ENCODE results near the gene C17orf100. TPM values are rescaled to one million over a fixed set of nuclear protein-coding genes. Genes with fewer than 3 reads are reported as not detected.
A peak's percentile ranks its signal among the peaks of the same experiment; 100 is the strongest.

C17orf100 gene
- total RNA-seq, 1 donor from 2014 or later: 0.46 TPM

DNA sequence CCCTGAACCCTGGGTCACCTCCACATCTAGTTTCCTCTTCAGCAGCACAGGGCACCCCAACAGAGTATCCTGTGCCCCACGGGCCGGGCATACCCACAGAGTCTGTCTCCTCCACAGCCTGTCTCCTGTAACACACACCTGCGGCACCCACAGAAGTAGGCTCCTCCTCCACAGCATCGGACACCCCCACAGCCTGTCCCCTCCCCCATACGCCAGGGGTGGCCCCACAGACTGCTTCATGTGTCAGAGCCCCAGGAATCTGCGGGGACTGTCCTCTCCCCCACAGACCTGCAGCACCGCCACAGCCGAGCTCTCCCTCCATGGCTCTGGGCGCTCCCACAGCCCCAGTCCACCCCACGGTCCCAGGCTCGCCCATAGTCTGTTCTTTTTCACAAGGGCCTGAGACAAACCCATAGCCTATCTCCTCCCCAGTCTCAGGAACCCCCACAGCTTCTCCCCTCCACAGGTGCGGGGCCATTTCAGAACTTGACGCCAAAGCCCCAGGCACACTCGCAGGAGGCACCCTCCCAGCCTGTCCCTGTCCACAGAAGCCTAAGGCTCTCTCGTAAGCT, 12.5 kb upstream of the C17orf100 start:
- Histone ChIP-seq H3K4me3 (ENCODE audit: low read depth, low read length) (peak overlapping the region; percentile 81), H3K27me3 (ENCODE audit: control insufficient read depth, insufficient read depth, low read length) (no peaks in the 10 kb centered on the region), H3K36me3 (ENCODE audit: control insufficient read depth, insufficient read depth, low read length) (no peaks in the 10 kb centered on the region)
- DNase-seq (ENCODE audit: low read depth): no peak
- no peak for TF ChIP-seq CTCF (IDR thresholded peaks at IDR 0.05; ENCODE audit: insufficient read depth, low read length, poor library complexity, severe bottlenecking)

GRCh38 chr17:6639586-6640535, 11.7 kb upstream of the C17orf100 start:
- no peak for TF ChIP-seq CTCF (IDR thresholded peaks at IDR 0.05; ENCODE audit: insufficient read depth, low read length, poor library complexity, severe bottlenecking)
- DNase-seq (ENCODE audit: low read depth): no peak
- H3K36me3 ChIP-seq (ENCODE audit: control insufficient read depth, insufficient read depth, low read length): no peaks in the 10 kb centered on the region
- peak overlapping the region; percentile 81 for H3K4me3 ChIP-seq (ENCODE audit: low read depth, low read length)
- no peaks in the 10 kb centered on the region for H3K27me3 ChIP-seq (ENCODE audit: control insufficient read depth, insufficient read depth, low read length)

DNA sequence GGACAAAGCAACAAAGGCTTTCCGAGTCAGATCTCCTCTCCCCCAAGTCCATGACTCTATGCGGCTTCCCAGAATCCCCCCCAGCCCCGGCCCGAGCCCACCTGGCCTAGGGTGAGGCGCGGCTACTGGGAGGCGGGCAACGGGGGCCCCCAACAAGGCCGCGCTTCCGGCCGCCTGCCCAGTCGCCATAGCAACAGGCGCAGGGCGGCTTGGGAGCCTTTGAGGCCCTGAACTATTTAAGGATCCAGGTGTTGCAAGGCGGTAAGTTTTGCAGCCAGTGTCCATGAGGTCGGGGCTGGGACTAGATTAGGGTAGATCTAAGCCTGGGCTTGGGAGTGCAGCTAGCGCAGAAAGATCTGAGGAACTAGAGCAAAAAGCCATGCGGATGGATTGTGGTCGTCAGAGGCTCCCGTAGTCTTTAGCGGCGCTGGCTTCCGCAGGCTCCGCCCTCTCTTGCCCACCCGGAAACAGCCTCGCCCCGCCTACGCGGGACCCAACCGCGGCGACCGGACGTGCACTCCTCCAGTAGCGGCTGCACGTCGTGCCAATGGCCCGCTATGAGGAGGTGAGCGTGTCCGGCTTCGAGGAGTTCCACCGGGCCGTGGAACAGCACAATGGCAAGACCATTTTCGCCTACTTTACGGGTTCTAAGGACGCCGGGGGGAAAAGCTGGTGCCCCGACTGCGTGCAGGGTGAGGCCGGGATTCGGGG, 10.9 kb upstream of the C17orf100 start, which contains the start of the genes KIAA0753 and TXNDC17:
Gene KIAA0753 (minus strand): TSS at position 176 of the 711 bp plus-strand sequence. CDS start 5,608 bp downstream, outside the sequence.
Gene TXNDC17 (plus strand): TSS at position 525 of the 711 bp plus-strand sequence. CDS start 23 bp downstream, at position 548.
- peak; percentile 67 for DNase-seq (ENCODE audit: low read depth)
- Histone ChIP-seq H3K4me3 (ENCODE audit: low read depth, low read length) (peak within 1 kb of the TSS; percentile 81), H3K36me3 (ENCODE audit: control insufficient read depth, insufficient read depth, low read length) (no peaks in the 10 kb centered on the region), H3K27me3 (ENCODE audit: control insufficient read depth, insufficient read depth, low read length) (no peaks in the 10 kb centered on the region)
- TF ChIP-seq CTCF (IDR thresholded peaks at IDR 0.05; ENCODE audit: insufficient read depth, low read length, poor library complexity, severe bottlenecking): no peak

GRCh38 chr17:6641247-6641863, 10.2 kb upstream of the C17orf100 start:
- no peak for TF ChIP-seq CTCF (IDR thresholded peaks at IDR 0.05; ENCODE audit: insufficient read depth, low read length, poor library complexity, severe bottlenecking)
- no peaks in the 10 kb centered on the region for H3K27me3 ChIP-seq (ENCODE audit: control insufficient read depth, insufficient read depth, low read length)
- H3K4me3 ChIP-seq (ENCODE audit: low read depth, low read length): peak overlapping the region; percentile 81
- no peak for DNase-seq (ENCODE audit: low read depth)
- no peaks in the 10 kb centered on the region for H3K36me3 ChIP-seq (ENCODE audit: control insufficient read depth, insufficient read depth, low read length)

GRCh38 chr17:6642592-6642991, 9.0 kb upstream of the C17orf100 start:
- Histone ChIP-seq H3K27me3 (ENCODE audit: control insufficient read depth, insufficient read depth, low read length) (no peaks in the 10 kb centered on the region), H3K4me3 (ENCODE audit: low read depth, low read length) (no peak overlapping the region), H3K36me3 (ENCODE audit: control insufficient read depth, insufficient read depth, low read length) (no peaks in the 10 kb centered on the region)
- no peak for DNase-seq (ENCODE audit: low read depth)
- no peak for TF ChIP-seq CTCF (IDR thresholded peaks at IDR 0.05; ENCODE audit: insufficient read depth, low read length, poor library complexity, severe bottlenecking)
